Measurements from ENCODE around the gene RNF215.
A peak's percentile ranks its signal among the peaks of the same experiment; 100 is the strongest.

The RNF215 gene

GRCh38 chr22:30386960-30387827, at the start of gene RNF215:
Gene RNF215 (minus strand): TSS chr22:30387411. CDS start chr22:30387313, 98 bp downstream.
- Histone ChIP-seq H3K4me1 (ENCODE audit: control insufficient read depth, low read depth, low read length) (peaks cover 6% of the 10 kb centered on the region), H3K27ac (ENCODE audit: low read length) (no peak within 1 kb of the TSS), H3K9me3 (ENCODE audit: control insufficient read depth, low read depth, low read length) (peaks cover 4% of the 10 kb centered on the region), H3K4me3 (ENCODE audit: low read length) (peak within 1 kb of the TSS; percentile 70), H3K27me3 (ENCODE audit: control insufficient read depth, insufficient read depth, low read length) (no peaks in the 10 kb centered on the region), H3K9ac (ENCODE audit: low read length) (peak within 1 kb of the TSS; percentile 27), H3K36me3 (ENCODE audit: control insufficient read depth, low read depth, low read length) (peaks cover 6% of the 10 kb centered on the region)

GRCh38 chr22:30436196-30436595, 49.0 kb upstream of the RNF215 start:
- H3K4me3 ChIP-seq (ENCODE audit: low read length) = no peak overlapping the region
- H3K27ac ChIP-seq (ENCODE audit: low read length) = no peak overlapping the region

GRCh38 chr22:30435674-30436126, 48.5 kb upstream of the RNF215 start:
- no peaks in the 10 kb centered on the region for H3K36me3 ChIP-seq (ENCODE audit: control insufficient read depth, low read depth, low read length)
- H3K4me1 ChIP-seq (ENCODE audit: control insufficient read depth, low read depth, low read length) = no peaks in the 10 kb centered on the region
- H3K4me3 ChIP-seq (ENCODE audit: low read length) = no peak overlapping the region
- H3K27me3 ChIP-seq (ENCODE audit: control insufficient read depth, insufficient read depth, low read length) = no peaks in the 10 kb centered on the region
- no peak overlapping the region for H3K27ac ChIP-seq (ENCODE audit: low read length)
- H3K9me3 ChIP-seq (ENCODE audit: control insufficient read depth, low read depth, low read length) = no peaks in the 10 kb centered on the region
- no peak overlapping the region for H3K9ac ChIP-seq (ENCODE audit: low read length)

More at GRCh38 chr22:30436196-30436595, 49.0 kb upstream of the RNF215 start:
- Histone ChIP-seq H3K4me1 (ENCODE audit: control insufficient read depth, low read depth, low read length) (no peaks in the 10 kb centered on the region), H3K9ac (ENCODE audit: low read length) (no peak overlapping the region), H3K9me3 (ENCODE audit: control insufficient read depth, low read depth, low read length) (no peaks in the 10 kb centered on the region), H3K36me3 (ENCODE audit: control insufficient read depth, low read depth, low read length) (no peaks in the 10 kb centered on the region), H3K27me3 (ENCODE audit: control insufficient read depth, insufficient read depth, low read length) (no peaks in the 10 kb centered on the region)

- Histone ChIP-seq H3K4me3 (ENCODE audit: low read length) (no peak overlapping the region), H3K36me3 (ENCODE audit: control insufficient read depth, low read depth, low read length) (no peaks in the 10 kb centered on the region), H3K27me3 (ENCODE audit: control insufficient read depth, insufficient read depth, low read length) (no peaks in the 10 kb centered on the region), H3K27ac (ENCODE audit: low read length) (no peak overlapping the region), H3K4me1 (ENCODE audit: control insufficient read depth, low read depth, low read length) (no peaks in the 10 kb centered on the region), H3K9me3 (ENCODE audit: control insufficient read depth, low read depth, low read length) (no peaks in the 10 kb centered on the region), H3K9ac (ENCODE audit: low read length) (no peak overlapping the region)
These were observed 47.6 kb upstream of the RNF215 start for GRCh38 chr22:30434843-30435242.

- Histone ChIP-seq H3K36me3 (ENCODE audit: control insufficient read depth, low read depth, low read length) (peaks cover 5% of the 10 kb centered on the region), H3K9ac (ENCODE audit: low read length) (no peak overlapping the region), H3K4me1 (ENCODE audit: control insufficient read depth, low read depth, low read length) (no peaks in the 10 kb centered on the region), H3K4me3 (ENCODE audit: low read length) (no peak overlapping the region), H3K9me3 (ENCODE audit: control insufficient read depth, low read depth, low read length) (no peaks in the 10 kb centered on the region), H3K27ac (ENCODE audit: low read length) (no peak overlapping the region), H3K27me3 (ENCODE audit: control insufficient read depth, insufficient read depth, low read length) (no peaks in the 10 kb centered on the region)
These were observed 46.6 kb upstream of the RNF215 start for GRCh38 chr22:30433773-30434172.

GRCh38 chr22:30433227-30433626, 46.0 kb upstream of the RNF215 start:
- Histone ChIP-seq H3K9me3 (ENCODE audit: control insufficient read depth, low read depth, low read length) (no peaks in the 10 kb centered on the region), H3K36me3 (ENCODE audit: control insufficient read depth, low read depth, low read length) (peaks cover 10% of the 10 kb centered on the region), H3K27me3 (ENCODE audit: control insufficient read depth, insufficient read depth, low read length) (no peaks in the 10 kb centered on the region), H3K9ac (ENCODE audit: low read length) (no peak overlapping the region), H3K4me1 (ENCODE audit: control insufficient read depth, low read depth, low read length) (no peaks in the 10 kb centered on the region), H3K27ac (ENCODE audit: low read length) (no peak overlapping the region), H3K4me3 (ENCODE audit: low read length) (no peak overlapping the region)

- Histone ChIP-seq H3K4me3 (ENCODE audit: low read length) (no peak overlapping the region), H3K9ac (ENCODE audit: low read length) (no peak overlapping the region), H3K4me1 (ENCODE audit: control insufficient read depth, low read depth, low read length) (no peaks in the 10 kb centered on the region), H3K36me3 (ENCODE audit: control insufficient read depth, low read depth, low read length) (peaks cover 14% of the 10 kb centered on the region), H3K27me3 (ENCODE audit: control insufficient read depth, insufficient read depth, low read length) (no peaks in the 10 kb centered on the region), H3K9me3 (ENCODE audit: control insufficient read depth, low read depth, low read length) (no peaks in the 10 kb centered on the region), H3K27ac (ENCODE audit: low read length) (no peak overlapping the region)
These were observed 45.3 kb upstream of the RNF215 start for GRCh38 chr22:30432520-30432919.

- no peaks in the 10 kb centered on the region for H3K4me1 ChIP-seq (ENCODE audit: control insufficient read depth, low read depth, low read length)
- H3K9me3 ChIP-seq (ENCODE audit: control insufficient read depth, low read depth, low read length) = no peaks in the 10 kb centered on the region
- H3K9ac ChIP-seq (ENCODE audit: low read length) = no peak overlapping the region
- H3K4me3 ChIP-seq (ENCODE audit: low read length) = no peak overlapping the region
- peaks cover 19% of the 10 kb centered on the region for H3K36me3 ChIP-seq (ENCODE audit: control insufficient read depth, low read depth, low read length)
- no peak overlapping the region for H3K27ac ChIP-seq (ENCODE audit: low read length)
- no peaks in the 10 kb centered on the region for H3K27me3 ChIP-seq (ENCODE audit: control insufficient read depth, insufficient read depth, low read length)
These were observed 44.9 kb upstream of the RNF215 start for GRCh38 chr22:30432096-30432495.

- Histone ChIP-seq H3K4me1 (ENCODE audit: control insufficient read depth, low read depth, low read length) (no peaks in the 10 kb centered on the region), H3K9ac (ENCODE audit: low read length) (no peak overlapping the region), H3K9me3 (ENCODE audit: control insufficient read depth, low read depth, low read length) (no peaks in the 10 kb centered on the region), H3K36me3 (ENCODE audit: control insufficient read depth, low read depth, low read length) (peaks cover 19% of the 10 kb centered on the region), H3K27ac (ENCODE audit: low read length) (no peak overlapping the region), H3K4me3 (ENCODE audit: low read length) (no peak overlapping the region), H3K27me3 (ENCODE audit: control insufficient read depth, insufficient read depth, low read length) (no peaks in the 10 kb centered on the region)
These were observed 43.7 kb upstream of the RNF215 start for GRCh38 chr22:30430933-30431332.

- Histone ChIP-seq H3K27ac (ENCODE audit: low read length) (no peak overlapping the region), H3K4me3 (ENCODE audit: low read length) (no peak overlapping the region), H3K36me3 (ENCODE audit: control insufficient read depth, low read depth, low read length) (peaks cover 19% of the 10 kb centered on the region), H3K27me3 (ENCODE audit: control insufficient read depth, insufficient read depth, low read length) (no peaks in the 10 kb centered on the region), H3K9ac (ENCODE audit: low read length) (no peak overlapping the region), H3K4me1 (ENCODE audit: control insufficient read depth, low read depth, low read length) (peaks cover 2% of the 10 kb centered on the region), H3K9me3 (ENCODE audit: control insufficient read depth, low read depth, low read length) (no peaks in the 10 kb centered on the region)
These were observed 42.7 kb upstream of the RNF215 start for GRCh38 chr22:30429887-30430286.

- no peak overlapping the region for H3K4me3 ChIP-seq (ENCODE audit: low read length)
- peaks cover 7% of the 10 kb centered on the region for H3K4me1 ChIP-seq (ENCODE audit: control insufficient read depth, low read depth, low read length)
- H3K9ac ChIP-seq (ENCODE audit: low read length) = no peak overlapping the region
- no peaks in the 10 kb centered on the region for H3K27me3 ChIP-seq (ENCODE audit: control insufficient read depth, insufficient read depth, low read length)
- H3K27ac ChIP-seq (ENCODE audit: low read length) = no peak overlapping the region
- no peaks in the 10 kb centered on the region for H3K9me3 ChIP-seq (ENCODE audit: control insufficient read depth, low read depth, low read length)
- H3K36me3 ChIP-seq (ENCODE audit: control insufficient read depth, low read depth, low read length) = peaks cover 19% of the 10 kb centered on the region
These were observed 40.7 kb upstream of the RNF215 start for GRCh38 chr22:30427871-30428270.
